K562 (cell line): ENCODE results near the gene PDIA5. TPM values are rescaled to one million over a fixed set of nuclear protein-coding genes. Genes with fewer than 3 reads are reported as not detected.

Experiments used
- ATF3 ChIP-seq, 2 experiments: fragments of 450-650 bp in 1 of 2; sonication (generic) in 1 of 2; formaldehyde crosslinking in 1 of 2; IDR thresholded peaks in 1 of 2; conservative IDR thresholded peaks in 1 of 2; 2 replicates each; pipeline versions ENCODE4 v1.6.1 to v1.8.1; 2016 to 2023; ENCODE audit warnings: mild to moderate bottlenecking in 2 of 2, moderate library complexity in 2 of 2, inconsistent platforms in 1 of 2, missing genetic modification reagents in 1 of 2
- CEBPZ ChIP-seq: fragments of 150-350 bp; IDR thresholded peaks from 2 replicates; pipeline ENCODE4 v1.6.1; 2014; ENCODE audit warnings: low read depth, mild to moderate bottlenecking, low read length, borderline replicate concordance
- COPS2 ChIP-seq: fragments of 450-650 bp; conservative IDR thresholded peaks from 2 replicates; pipeline ENCODE4 v1.6.1; 2016; ENCODE audit warnings: mild to moderate bottlenecking, moderate library complexity
- CSDE1 ChIP-seq, 2 experiments: fragments of 450-650 bp; IDR thresholded peaks; 2 replicates each; pipeline ENCODE4 v1.6.1; 2016; ENCODE audit warnings: mild to moderate bottlenecking in 1 of 2
- DPF2 ChIP-seq: fragments of 450-650 bp; IDR thresholded peaks from 2 replicates; pipeline ENCODE4 v1.6.1; 2016
- E2F5 ChIP-seq: sonication (generic); formaldehyde crosslinking; IDR thresholded peaks from 2 replicates; pipeline ENCODE4 v1.8.0; 2022; ENCODE audit warnings: mild to moderate bottlenecking, missing genetic modification reagents
- FOXA1 ChIP-seq: fragments of 450-650 bp; IDR thresholded peaks from 2 replicates; pipeline ENCODE4 v1.6.1; 2016; ENCODE audit warnings: mild to moderate bottlenecking, borderline replicate concordance
- FOXM1 ChIP-seq, 2 experiments: fragments of 450-650 bp in 1 of 2; sonication (generic) in 1 of 2; formaldehyde crosslinking in 1 of 2; IDR thresholded peaks; 2 replicates each; pipeline versions ENCODE4 v1.6.1 to v1.9.0; 2017 to 2022; ENCODE audit warnings: low read depth in 2 of 2, mild to moderate bottlenecking in 2 of 2, missing genetic modification reagents in 1 of 2, moderate library complexity in 1 of 2
- HDAC1 ChIP-seq, 2 experiments: fragments of 450-650 bp; IDR thresholded peaks; 2 replicates each; pipeline ENCODE4 v1.6.1; 2016 to 2017; ENCODE audit warnings: inconsistent platforms in 1 of 2, mild to moderate bottlenecking in 1 of 2, moderate library complexity in 1 of 2
- MEF2D ChIP-seq: conservative IDR thresholded peaks from 2 replicates; pipeline ENCODE4 v1.6.1; 2016; ENCODE audit warnings: low read depth, missing genetic modification characterization, missing compliant biosample characterization
- MIER1 ChIP-seq: fragments of 450-650 bp; IDR thresholded peaks from 2 replicates; pipeline ENCODE4 v1.6.1; 2016; ENCODE audit warnings: antibody characterized with exemption, mild to moderate bottlenecking, low read depth
- NBN ChIP-seq: fragments of 450-650 bp; IDR thresholded peaks from 2 replicates; pipeline ENCODE4 v1.6.1; 2016; ENCODE audit warnings: low read depth, mild to moderate bottlenecking
- PKNOX1 ChIP-seq: fragments of 450-650 bp; IDR thresholded peaks from 2 replicates; pipeline ENCODE4 v1.6.1; 2016
- PPARD ChIP-seq: fragments of 250-450 bp; sonication (Bioruptor Pico); IDR thresholded peaks from 2 replicates; pipeline ENCODE4 v1.8.0; 2022; ENCODE audit warnings: inconsistent platforms, mild to moderate bottlenecking, moderate library complexity
- PRMT5 ChIP-seq: sonication (generic); formaldehyde crosslinking; IDR thresholded peaks from 2 replicates; pipeline ENCODE4 v1.5.0; 2020; ENCODE audit warnings: missing genetic modification reagents
- TAF1 ChIP-seq: IDR thresholded peaks from 2 replicates; pipeline ENCODE4 v1.6.1; 2011; ENCODE audit warnings: mild to moderate bottlenecking, low read length, moderate library complexity; ENCODE audit not compliant: insufficient read depth, control insufficient read depth, severe bottlenecking; ENCODE audit errors: extremely low read depth
- TRIM25 ChIP-seq: fragments of 450-650 bp; IDR thresholded peaks from 2 replicates; pipeline ENCODE4 v1.7.0; 2016; ENCODE audit warnings: borderline replicate concordance
- ZNF133 ChIP-seq: fragments of 250-450 bp; sonication (Bioruptor Pico); IDR thresholded peaks from 2 replicates; pipeline ENCODE4 v1.4.0; 2020; ENCODE audit warnings: mild to moderate bottlenecking
- polyA plus RNA-seq, 8 experiments: library from polyadenylated mRNA; depleted of rRNA in 4 of 8; stranded (reverse) in 5 of 8; unstranded in 3 of 8; fragments of >200 nt; fragmentation: Nextera tagmentation in 2 of 8; fragmentation: Illumina TruSeq in 1 of 8; extraction: Ambion mirVana in 2 of 8; extraction: Trizol in 1 of 8; gene quantifications; 2 replicates each; pipeline versions ENCODE4 v1.2.1 to v1.2.3, GENCODE V29; 2011 to 2014; ENCODE audit warnings: inconsistent platforms in 1 of 8, missing spikeins in 1 of 8
- total RNA-seq, 7 experiments: library from RNA; depleted of rRNA in 6 of 7; stranded (reverse); fragments of >200 nt in 6 of 7; fragmentation: Illumina TruSeq in 2 of 7; extraction: Trizol in 2 of 7; gene quantifications; 2 replicates each; pipeline versions ENCODE4 v1.2.1 to v1.2.3, GENCODE V29; 2011 to 2021; ENCODE audit warnings: low replicate concordance in 1 of 7

Gene PDIA5
- total and polyA plus RNA-seq, 9 of the 15 experiments (the other 6 are each of a cell fraction or from before 2014, with no cell fraction given), result 3.4 to 31.8 (median 19.6) TPM

- TF ChIP-seq MIER1, result no peak
- no peak for TF ChIP-seq PPARD (CRISPR knock-in tag)
- TF ChIP-seq TAF1, result peak; percentile 29
- TF ChIP-seq ZNF133 (CRISPR knock-in tag), result no peak
- TF ChIP-seq ATF3 (IDR thresholded peaks at IDR 0.05), result peak; percentile 47
- no peak for TF ChIP-seq ATF3 (CRISPR knock-in tag; conservative IDR thresholded peaks at IDR 0.05)
- no peak for TF ChIP-seq TRIM25
- TF ChIP-seq COPS2, result no peak
- TF ChIP-seq FOXM1 (IDR thresholded peaks at IDR 0.05; ENCODE audit: low read depth), result peak; percentile 47; the same call in 1 of the 2 replicates
- TF ChIP-seq FOXM1 (CRISPR knock-in tag; IDR thresholded peaks at IDR 0.05; ENCODE audit: low read depth), result no peak
- TF ChIP-seq NBN, result peak; percentile 61; the same call in 1 of the 2 replicates
- 0 out of 2 replicates have a peak, but pooled peaks have one; percentile 15 for TF ChIP-seq PKNOX1
- peak in 1 of 2 experiments; percentile 46; a peak in 1 of 4 replicates for TF ChIP-seq HDAC1 (IDR thresholded peaks at IDR 0.05)
- no peak for TF ChIP-seq CEBPZ
- no peak for TF ChIP-seq CSDE1 (IDR thresholded peaks at IDR 0.05)
- TF ChIP-seq FOXA1, result no peak
- peak; percentile 54; the same call in 1 of the 2 replicates for TF ChIP-seq MEF2D (tag)
- TF ChIP-seq DPF2, result peak; percentile 87
- TF ChIP-seq E2F5 (CRISPR knock-in tag), result no peak
- no peak for TF ChIP-seq PRMT5 (CRISPR knock-in tag)
Observed at GRCh38 chr3:123080864-123081562, 14.2 kb downstream of the PDIA5 start (continued).
